Measurements from ENCODE around the gene FANCG.

FANCG gene

DNA sequence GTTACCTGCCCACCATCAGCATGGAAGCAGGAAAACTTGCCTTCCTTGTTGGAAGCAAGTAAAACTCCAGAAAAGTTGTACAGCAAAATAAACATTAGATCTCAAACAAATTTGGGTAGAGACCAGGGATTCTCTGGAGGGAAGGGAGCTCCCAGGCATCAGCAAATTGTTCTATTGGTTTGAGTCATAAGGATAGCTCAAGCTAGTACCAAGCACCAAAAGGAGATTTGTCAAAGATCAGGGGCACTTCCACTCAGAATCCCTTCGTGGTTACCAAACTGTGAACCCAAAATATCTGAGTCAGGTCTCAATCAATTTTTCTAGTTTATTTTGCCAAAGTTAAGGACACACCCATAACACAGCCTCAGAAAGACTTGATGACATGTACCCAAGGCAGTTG, 52.4 kb downstream of the FANCG start:
- no peak overlapping the region for H3K4me3 ChIP-seq (ENCODE audit: severe bottlenecking)
- TF ChIP-seq, protein P1, sequence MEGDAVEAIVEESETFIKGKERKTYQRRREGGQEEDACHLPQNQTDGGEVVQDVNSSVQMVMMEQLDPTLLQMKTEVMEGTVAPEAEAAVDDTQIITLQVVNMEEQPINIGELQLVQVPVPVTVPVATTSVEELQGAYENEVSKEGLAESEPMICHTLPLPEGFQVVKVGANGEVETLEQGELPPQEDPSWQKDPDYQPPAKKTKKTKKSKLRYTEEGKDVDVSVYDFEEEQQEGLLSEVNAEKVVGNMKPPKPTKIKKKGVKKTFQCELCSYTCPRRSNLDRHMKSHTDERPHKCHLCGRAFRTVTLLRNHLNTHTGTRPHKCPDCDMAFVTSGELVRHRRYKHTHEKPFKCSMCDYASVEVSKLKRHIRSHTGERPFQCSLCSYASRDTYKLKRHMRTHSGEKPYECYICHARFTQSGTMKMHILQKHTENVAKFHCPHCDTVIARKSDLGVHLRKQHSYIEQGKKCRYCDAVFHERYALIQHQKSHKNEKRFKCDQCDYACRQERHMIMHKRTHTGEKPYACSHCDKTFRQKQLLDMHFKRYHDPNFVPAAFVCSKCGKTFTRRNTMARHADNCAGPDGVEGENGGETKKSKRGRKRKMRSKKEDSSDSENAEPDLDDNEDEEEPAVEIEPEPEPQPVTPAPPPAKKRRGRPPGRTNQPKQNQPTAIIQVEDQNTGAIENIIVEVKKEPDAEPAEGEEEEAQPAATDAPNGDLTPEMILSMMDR (IDR thresholded peaks at IDR 0.05; ENCODE audit: poor library complexity, severe bottlenecking) = no peak
- no peaks in the 10 kb centered on the region for H3K36me3 ChIP-seq (ENCODE audit: low read depth)
- peaks cover 10% of the 10 kb centered on the region for H3K4me1 ChIP-seq (ENCODE audit: insufficient read depth, poor library complexity, severe bottlenecking)
- H3K27me3 ChIP-seq (ENCODE audit: insufficient read depth, poor library complexity, severe bottlenecking) = no peaks in the 10 kb centered on the region
- DNase-seq (ENCODE audit: low spot score) (no peak), ATAC-seq (ENCODE audit: low read depth) (no peak)
- peak overlapping the region; percentile 18 for H3K27ac ChIP-seq (ENCODE audit: poor library complexity, severe bottlenecking)
- no peaks in the 10 kb centered on the region for H3K9me3 ChIP-seq (ENCODE audit: severe bottlenecking)

GRCh38 chr9:35026671-35027070, 53.1 kb downstream of the FANCG start:
- H3K9me3 ChIP-seq (ENCODE audit: severe bottlenecking) = no peaks in the 10 kb centered on the region
- H3K27me3 ChIP-seq (ENCODE audit: insufficient read depth, poor library complexity, severe bottlenecking) = no peaks in the 10 kb centered on the region
- H3K4me3 ChIP-seq (ENCODE audit: severe bottlenecking) = no peak overlapping the region
- DNase-seq (ENCODE audit: low spot score) (no peak), ATAC-seq (ENCODE audit: low read depth) (no peak)
- TF ChIP-seq, protein P1 (IDR thresholded peaks at IDR 0.05; ENCODE audit: poor library complexity, severe bottlenecking) = no peak
- H3K27ac ChIP-seq (ENCODE audit: poor library complexity, severe bottlenecking) = peak overlapping the region; percentile 18
- H3K4me1 ChIP-seq (ENCODE audit: insufficient read depth, poor library complexity, severe bottlenecking) = peaks cover 10% of the 10 kb centered on the region
- no peaks in the 10 kb centered on the region for H3K36me3 ChIP-seq (ENCODE audit: low read depth)

Measured in RWPE2 (cell line).